IPS-15b (cell line): ENCODE results near the gene DLG3.
A peak's percentile ranks its signal among the peaks of the same experiment; 100 is the strongest.

Experiments
- H3K27me3 ChIP-seq: one replicate; pipeline ENCODE4 v1.6.1; 2013; ENCODE audit warnings: low read length; ENCODE audit not compliant: control insufficient read depth, insufficient read depth
- H3K36me3 ChIP-seq: one replicate; pipeline ENCODE4 v1.6.1; 2013; ENCODE audit warnings: low read length; ENCODE audit not compliant: control insufficient read depth, insufficient read depth
- H3K4me1 ChIP-seq: one replicate; pipeline ENCODE4 v1.6.1; 2013; ENCODE audit warnings: mild to moderate bottlenecking, low read length; ENCODE audit not compliant: control insufficient read depth, insufficient read depth
- H3K4me3 ChIP-seq: one replicate; pipeline ENCODE4 v1.5.1; 2013; ENCODE audit warnings: low read depth, low read length
- H3K9ac ChIP-seq: one replicate; pipeline ENCODE4 v1.6.1; 2013; ENCODE audit warnings: low read depth, mild to moderate bottlenecking, low read length
- H3K9me3 ChIP-seq: one replicate; pipeline ENCODE4 v1.6.1; 2013; ENCODE audit warnings: mild to moderate bottlenecking, low read length; ENCODE audit not compliant: control insufficient read depth, insufficient read depth

The DLG3 gene

GRCh38 chrX:70426286-70427278 is 18.1 kb upstream of the DLG3 start:
- Histone ChIP-seq H3K4me3 (no peak overlapping the region), H3K36me3 (peaks cover 9% of the 10 kb centered on the region), H3K9me3 (no peaks in the 10 kb centered on the region), H3K4me1 (peaks cover 3% of the 10 kb centered on the region), H3K27me3 (no peaks in the 10 kb centered on the region), H3K9ac (no peak overlapping the region)

DNA sequence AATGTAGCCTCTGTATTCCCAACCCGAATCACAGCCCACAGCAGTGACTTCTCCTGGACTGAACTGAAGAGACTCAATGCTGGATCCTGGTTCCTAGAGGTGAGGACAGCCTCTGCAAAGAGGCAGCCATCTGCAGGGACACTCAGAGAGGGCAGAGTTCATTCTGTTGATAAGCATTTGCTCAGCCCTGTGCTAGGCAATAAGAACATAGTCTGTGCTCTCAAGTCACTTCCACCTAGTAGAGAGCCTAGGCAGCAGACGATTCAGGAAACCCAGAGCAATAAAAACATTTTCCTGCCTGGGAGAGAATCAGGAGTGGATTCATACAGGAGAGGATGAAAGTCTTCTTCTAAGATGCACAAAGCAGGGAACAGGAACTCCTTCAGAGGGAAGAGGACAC is 17.3 kb upstream of the DLG3 start:
- peaks cover 9% of the 10 kb centered on the region for H3K36me3 ChIP-seq
- H3K9ac ChIP-seq: no peak overlapping the region
- H3K4me1 ChIP-seq: no peaks in the 10 kb centered on the region
- H3K4me3 ChIP-seq: no peak overlapping the region
- no peaks in the 10 kb centered on the region for H3K9me3 ChIP-seq
- H3K27me3 ChIP-seq: no peaks in the 10 kb centered on the region

DNA sequence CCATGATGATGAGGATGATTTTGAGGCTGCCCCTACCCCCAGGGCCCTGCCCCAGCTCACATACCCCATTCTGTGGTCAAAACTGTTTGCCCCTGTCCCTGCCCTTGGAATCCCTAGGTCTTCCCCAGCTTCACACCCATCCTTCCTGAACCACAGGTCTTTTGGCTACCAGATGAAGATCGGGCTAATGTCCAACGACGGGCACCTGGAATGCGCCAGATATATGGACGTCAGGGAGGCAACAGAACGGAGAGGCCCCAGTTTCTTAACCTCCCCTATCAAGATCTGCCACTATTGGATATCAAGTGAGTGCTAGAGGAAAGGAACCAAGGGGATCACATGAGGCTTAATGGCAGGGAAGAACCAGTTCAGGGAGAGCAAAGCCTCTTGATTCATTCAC is 14.9 kb upstream of the DLG3 start:
- peaks cover 9% of the 10 kb centered on the region for H3K36me3 ChIP-seq
- peaks cover 4% of the 10 kb centered on the region for H3K4me1 ChIP-seq
- no peaks in the 10 kb centered on the region for H3K27me3 ChIP-seq
- no peaks in the 10 kb centered on the region for H3K9me3 ChIP-seq
- H3K4me3 ChIP-seq: no peak overlapping the region
- H3K9ac ChIP-seq: no peak overlapping the region

DNA sequence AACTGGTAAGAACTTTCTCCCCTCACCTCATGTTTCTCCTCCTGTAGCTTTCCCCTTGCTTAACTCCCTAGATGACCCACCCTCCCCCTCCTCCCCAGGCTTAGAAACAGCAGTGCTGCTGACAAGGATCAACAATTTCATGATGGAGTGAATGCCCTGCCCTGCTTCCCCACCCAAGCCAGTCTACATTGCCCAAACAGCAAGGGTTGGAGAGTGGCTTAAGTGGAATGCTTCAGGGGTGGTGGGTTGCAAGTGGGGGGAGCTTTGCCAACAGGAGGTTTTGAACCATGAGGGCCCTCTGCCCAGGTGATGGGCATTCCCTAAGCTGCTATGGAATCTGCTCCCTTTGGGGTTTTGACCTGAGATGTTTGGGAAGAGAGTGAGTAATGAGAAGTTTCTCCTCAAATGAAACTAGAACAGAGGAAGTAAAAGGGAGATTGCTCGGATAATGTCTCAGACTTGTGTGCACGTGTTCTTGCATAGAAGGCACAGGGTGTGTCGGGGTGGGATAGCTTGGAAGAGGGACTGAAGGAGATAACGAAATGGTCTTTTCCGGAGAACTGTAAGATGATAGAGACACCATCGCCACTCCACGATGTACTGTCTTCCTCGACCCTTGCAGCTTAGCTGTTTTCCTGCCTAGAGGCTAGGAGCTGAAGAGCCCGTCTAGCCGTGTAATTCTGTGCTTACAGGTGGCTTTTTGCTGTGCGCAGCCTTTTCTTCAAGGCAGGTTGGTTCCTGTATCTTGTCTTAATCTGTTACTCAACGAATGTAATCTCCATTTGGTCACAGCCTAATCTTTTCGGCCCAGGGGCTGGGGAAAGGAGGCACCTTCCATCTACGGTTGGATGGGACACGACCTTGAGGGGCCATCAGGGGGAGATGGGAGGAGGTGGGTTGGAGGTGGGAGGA is 11.4 kb upstream of the DLG3 start:
- Histone ChIP-seq H3K36me3 (no peaks in the 10 kb centered on the region), H3K27me3 (peaks cover 2% of the 10 kb centered on the region), H3K4me1 (peaks cover 4% of the 10 kb centered on the region), H3K4me3 (peak overlapping the region; percentile 35), H3K9ac (no peak overlapping the region), H3K9me3 (no peaks in the 10 kb centered on the region)

DNA sequence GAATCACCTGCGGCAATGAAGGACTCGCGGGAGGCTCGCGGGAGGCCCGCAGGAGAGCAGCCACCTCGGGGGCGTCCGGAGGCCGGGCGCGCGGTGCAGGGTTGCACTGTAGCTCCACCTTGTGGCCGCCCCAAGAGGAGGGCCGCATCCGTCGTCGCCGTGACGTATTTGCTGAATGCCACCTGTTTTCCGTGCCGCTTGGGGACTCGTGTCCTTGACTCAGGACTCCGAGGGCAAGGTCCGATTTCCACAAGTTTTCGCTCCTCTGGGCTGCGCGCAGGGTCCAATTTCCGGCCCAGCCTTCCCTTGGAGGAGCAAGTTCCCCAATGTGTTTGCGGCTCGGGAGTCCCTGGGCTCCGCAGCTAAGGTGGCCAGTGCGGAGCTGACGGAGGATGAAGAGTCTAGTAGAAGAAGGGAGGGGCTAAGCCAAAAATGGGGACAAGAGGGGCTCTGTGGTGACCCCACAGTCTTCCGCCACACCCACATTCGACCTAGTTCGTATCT is 10.7 kb upstream of the DLG3 start:
- no peaks in the 10 kb centered on the region for H3K9me3 ChIP-seq
- H3K4me1 ChIP-seq: peaks cover 4% of the 10 kb centered on the region
- no peaks in the 10 kb centered on the region for H3K36me3 ChIP-seq
- peaks cover 2% of the 10 kb centered on the region for H3K27me3 ChIP-seq
- H3K4me3 ChIP-seq: peak overlapping the region; percentile 85
- H3K9ac ChIP-seq: no peak overlapping the region

GRCh38 chrX:70434352-70434866 is 10.2 kb upstream of the DLG3 start:
- Histone ChIP-seq H3K9ac (no peak overlapping the region), H3K4me1 (peaks cover 4% of the 10 kb centered on the region), H3K4me3 (peak overlapping the region; percentile 85), H3K36me3 (no peaks in the 10 kb centered on the region), H3K27me3 (peaks cover 2% of the 10 kb centered on the region), H3K9me3 (no peaks in the 10 kb centered on the region)

DNA sequence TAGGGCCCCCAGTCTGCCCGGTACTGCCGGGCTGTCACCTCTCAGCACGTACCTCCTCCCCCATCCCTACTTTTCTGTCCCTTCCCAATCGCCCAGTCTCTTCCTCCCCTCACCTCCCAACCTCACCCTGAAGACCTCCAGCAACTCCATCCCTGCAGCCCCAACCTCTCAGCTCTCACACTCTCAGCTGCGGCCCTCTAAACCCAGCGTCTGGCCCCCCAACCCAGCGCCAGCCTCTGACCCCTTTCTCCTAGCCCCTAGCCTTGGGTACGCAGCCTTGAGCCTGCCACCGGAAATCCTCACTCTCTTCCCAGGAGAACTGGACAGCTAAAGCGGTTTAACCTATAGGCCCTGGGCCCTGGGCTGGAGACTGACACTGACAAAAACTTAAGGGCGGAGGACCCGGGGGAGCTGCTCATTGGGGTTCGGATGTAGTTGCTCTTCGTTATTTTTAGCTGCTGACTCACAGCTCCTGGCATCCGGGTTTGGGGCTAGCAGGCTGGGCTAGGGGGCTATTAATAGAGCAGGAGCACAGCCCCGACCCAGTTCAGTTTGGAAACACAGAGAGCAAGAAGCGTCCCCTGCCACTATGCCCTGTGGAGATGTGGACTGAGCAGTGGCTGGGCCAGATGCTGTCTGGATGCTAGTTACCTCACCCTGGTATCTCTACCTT is 9.6 kb upstream of the DLG3 start:
- Histone ChIP-seq H3K9ac (no peak overlapping the region), H3K36me3 (no peaks in the 10 kb centered on the region), H3K4me3 (peak overlapping the region; percentile 79), H3K4me1 (peaks cover 4% of the 10 kb centered on the region), H3K9me3 (no peaks in the 10 kb centered on the region), H3K27me3 (peaks cover 2% of the 10 kb centered on the region)

GRCh38 chrX:70436343-70436742 is 8.3 kb upstream of the DLG3 start:
- Histone ChIP-seq H3K27me3 (peaks cover 2% of the 10 kb centered on the region), H3K4me1 (peaks cover 4% of the 10 kb centered on the region), H3K36me3 (no peaks in the 10 kb centered on the region), H3K9ac (no peak overlapping the region), H3K4me3 (no peak overlapping the region), H3K9me3 (no peaks in the 10 kb centered on the region)

GRCh38 chrX:70437011-70437410 is 7.6 kb upstream of the DLG3 start:
- no peaks in the 10 kb centered on the region for H3K9me3 ChIP-seq
- H3K4me1 ChIP-seq: peaks cover 4% of the 10 kb centered on the region

DNA sequence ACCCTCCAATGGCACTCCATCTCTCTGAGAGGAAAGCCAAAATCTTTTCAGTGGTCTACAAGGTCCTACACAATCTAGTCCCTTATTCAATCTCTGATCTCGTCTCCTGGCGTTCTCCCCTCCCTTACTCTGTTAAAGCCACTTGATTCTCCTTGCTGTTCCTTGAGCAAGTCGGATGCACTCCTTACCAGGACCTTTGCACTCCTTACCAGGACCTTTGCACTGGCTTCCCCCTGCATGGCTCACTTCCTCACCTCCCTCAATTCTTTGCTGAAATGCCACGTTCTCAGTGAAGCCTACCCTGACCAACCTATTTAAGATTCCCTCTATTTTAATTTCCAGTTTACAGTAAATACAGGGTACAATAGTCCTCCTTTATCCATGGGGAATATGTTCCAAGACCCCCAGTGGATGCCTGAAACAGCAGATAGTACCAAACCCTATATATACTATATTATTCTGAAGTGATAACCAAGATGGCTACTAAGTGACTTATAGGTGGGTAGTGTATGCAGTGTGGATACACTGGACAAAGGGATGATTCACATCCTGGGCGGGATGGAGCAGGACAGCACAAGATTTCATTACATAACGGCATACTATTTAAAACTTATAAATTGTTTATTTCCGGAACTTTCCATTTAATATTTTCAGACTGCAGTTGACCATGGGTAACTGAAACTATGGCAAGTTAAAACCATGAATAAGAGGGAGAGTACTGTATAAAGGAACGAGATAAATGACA is 6.5 kb upstream of the DLG3 start:
- Histone ChIP-seq H3K9me3 (no peaks in the 10 kb centered on the region), H3K4me3 (no peak overlapping the region), H3K36me3 (no peaks in the 10 kb centered on the region), H3K4me1 (peaks cover 4% of the 10 kb centered on the region), H3K9ac (no peak overlapping the region), H3K27me3 (peaks cover 2% of the 10 kb centered on the region)

More at GRCh38 chrX:70437011-70437410, 7.6 kb upstream of the DLG3 start:
- H3K4me3 ChIP-seq: no peak overlapping the region
- H3K9ac ChIP-seq: no peak overlapping the region
- H3K27me3 ChIP-seq: peaks cover 2% of the 10 kb centered on the region
- H3K36me3 ChIP-seq: no peaks in the 10 kb centered on the region
